ENCODE measurements around the gene GRIK4. TPM values are rescaled to one million over a fixed set of nuclear protein-coding genes. Genes with fewer than 3 reads are reported as not detected.

GRIK4 gene
- total and polyA plus RNA-seq, 4 donors = 0.05 to 0.25 (median 0.06) TPM; not detected in 1

DNA sequence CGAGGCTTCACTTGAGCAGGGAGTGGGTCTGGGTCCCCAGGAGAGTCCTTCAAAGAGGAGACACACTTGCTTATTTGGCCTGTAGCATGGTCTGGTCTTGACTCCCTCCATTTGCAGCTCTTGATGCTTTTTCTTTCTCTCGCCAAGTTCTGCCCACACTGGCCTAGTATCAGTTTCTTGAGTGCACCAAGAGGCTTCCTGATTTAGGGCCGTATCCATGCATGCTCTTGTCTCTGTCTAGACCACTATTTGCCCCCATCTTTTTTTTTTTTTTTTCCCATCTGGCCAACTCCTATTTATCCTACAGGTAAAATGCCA is 170.7 kb downstream of the GRIK4 start:
- Histone ChIP-seq H3K36me3 (ENCODE audit: control insufficient read depth in 4 of 4, insufficient read depth in 3 of 4, low read depth in 1 of 4, low read length in 3 of 4) (no peaks in the 10 kb centered on the region), H3K27ac (ENCODE audit: low read depth in 1 of 2, low read length in 2 of 2) (no peak overlapping the region), H3K4me1 (ENCODE audit: control insufficient read depth in 4 of 4, insufficient read depth in 4 of 4, low read length in 3 of 4) (no peaks in the 10 kb centered on the region), H3K4me3 (ENCODE audit: low read depth in 1 of 3, low read length in 3 of 3) (no peak overlapping the region), H3K27me3 (ENCODE audit: control insufficient read depth in 4 of 4, insufficient read depth in 4 of 4, low read length in 3 of 4) (peaks cover 0 to 4% (median 1%) of the 10 kb centered on the region in 4 donors), H3K9me3 (ENCODE audit: control insufficient read depth in 4 of 4, low read length in 3 of 4) (no peaks in the 10 kb centered on the region), H3K9ac (ENCODE audit: low read depth in 1 of 2, low read length in 2 of 2) (no peak overlapping the region)
- TF ChIP-seq HNF4G (IDR thresholded peaks at IDR 0.05) (no peak), GABPA (IDR thresholded peaks at IDR 0.05 in 1 of 2, conservative IDR thresholded peaks at IDR 0.05 in 1 of 2) (no peak), JUND (IDR thresholded peaks at IDR 0.05) (no peak), SP1 (IDR thresholded peaks at IDR 0.05) (no peak)
- TF ChIP-seq, protein P1, sequence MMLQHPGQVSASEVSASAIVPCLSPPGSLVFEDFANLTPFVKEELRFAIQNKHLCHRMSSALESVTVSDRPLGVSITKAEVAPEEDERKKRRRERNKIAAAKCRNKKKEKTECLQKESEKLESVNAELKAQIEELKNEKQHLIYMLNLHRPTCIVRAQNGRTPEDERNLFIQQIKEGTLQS (IDR thresholded peaks at IDR 0.05) = no peak
- TF ChIP-seq, protein P2, sequence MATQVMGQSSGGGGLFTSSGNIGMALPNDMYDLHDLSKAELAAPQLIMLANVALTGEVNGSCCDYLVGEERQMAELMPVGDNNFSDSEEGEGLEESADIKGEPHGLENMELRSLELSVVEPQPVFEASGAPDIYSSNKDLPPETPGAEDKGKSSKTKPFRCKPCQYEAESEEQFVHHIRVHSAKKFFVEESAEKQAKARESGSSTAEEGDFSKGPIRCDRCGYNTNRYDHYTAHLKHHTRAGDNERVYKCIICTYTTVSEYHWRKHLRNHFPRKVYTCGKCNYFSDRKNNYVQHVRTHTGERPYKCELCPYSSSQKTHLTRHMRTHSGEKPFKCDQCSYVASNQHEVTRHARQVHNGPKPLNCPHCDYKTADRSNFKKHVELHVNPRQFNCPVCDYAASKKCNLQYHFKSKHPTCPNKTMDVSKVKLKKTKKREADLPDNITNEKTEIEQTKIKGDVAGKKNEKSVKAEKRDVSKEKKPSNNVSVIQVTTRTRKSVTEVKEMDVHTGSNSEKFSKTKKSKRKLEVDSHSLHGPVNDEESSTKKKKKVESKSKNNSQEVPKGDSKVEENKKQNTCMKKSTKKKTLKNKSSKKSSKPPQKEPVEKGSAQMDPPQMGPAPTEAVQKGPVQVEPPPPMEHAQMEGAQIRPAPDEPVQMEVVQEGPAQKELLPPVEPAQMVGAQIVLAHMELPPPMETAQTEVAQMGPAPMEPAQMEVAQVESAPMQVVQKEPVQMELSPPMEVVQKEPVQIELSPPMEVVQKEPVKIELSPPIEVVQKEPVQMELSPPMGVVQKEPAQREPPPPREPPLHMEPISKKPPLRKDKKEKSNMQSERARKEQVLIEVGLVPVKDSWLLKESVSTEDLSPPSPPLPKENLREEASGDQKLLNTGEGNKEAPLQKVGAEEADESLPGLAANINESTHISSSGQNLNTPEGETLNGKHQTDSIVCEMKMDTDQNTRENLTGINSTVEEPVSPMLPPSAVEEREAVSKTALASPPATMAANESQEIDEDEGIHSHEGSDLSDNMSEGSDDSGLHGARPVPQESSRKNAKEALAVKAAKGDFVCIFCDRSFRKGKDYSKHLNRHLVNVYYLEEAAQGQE (IDR thresholded peaks at IDR 0.05) = no peak
- TF ChIP-seq, protein P3, sequence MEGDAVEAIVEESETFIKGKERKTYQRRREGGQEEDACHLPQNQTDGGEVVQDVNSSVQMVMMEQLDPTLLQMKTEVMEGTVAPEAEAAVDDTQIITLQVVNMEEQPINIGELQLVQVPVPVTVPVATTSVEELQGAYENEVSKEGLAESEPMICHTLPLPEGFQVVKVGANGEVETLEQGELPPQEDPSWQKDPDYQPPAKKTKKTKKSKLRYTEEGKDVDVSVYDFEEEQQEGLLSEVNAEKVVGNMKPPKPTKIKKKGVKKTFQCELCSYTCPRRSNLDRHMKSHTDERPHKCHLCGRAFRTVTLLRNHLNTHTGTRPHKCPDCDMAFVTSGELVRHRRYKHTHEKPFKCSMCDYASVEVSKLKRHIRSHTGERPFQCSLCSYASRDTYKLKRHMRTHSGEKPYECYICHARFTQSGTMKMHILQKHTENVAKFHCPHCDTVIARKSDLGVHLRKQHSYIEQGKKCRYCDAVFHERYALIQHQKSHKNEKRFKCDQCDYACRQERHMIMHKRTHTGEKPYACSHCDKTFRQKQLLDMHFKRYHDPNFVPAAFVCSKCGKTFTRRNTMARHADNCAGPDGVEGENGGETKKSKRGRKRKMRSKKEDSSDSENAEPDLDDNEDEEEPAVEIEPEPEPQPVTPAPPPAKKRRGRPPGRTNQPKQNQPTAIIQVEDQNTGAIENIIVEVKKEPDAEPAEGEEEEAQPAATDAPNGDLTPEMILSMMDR (IDR thresholded peaks at IDR 0.05; ENCODE audit: low read depth, low read length, missing input control) = no peak
- TF ChIP-seq, protein P4, sequence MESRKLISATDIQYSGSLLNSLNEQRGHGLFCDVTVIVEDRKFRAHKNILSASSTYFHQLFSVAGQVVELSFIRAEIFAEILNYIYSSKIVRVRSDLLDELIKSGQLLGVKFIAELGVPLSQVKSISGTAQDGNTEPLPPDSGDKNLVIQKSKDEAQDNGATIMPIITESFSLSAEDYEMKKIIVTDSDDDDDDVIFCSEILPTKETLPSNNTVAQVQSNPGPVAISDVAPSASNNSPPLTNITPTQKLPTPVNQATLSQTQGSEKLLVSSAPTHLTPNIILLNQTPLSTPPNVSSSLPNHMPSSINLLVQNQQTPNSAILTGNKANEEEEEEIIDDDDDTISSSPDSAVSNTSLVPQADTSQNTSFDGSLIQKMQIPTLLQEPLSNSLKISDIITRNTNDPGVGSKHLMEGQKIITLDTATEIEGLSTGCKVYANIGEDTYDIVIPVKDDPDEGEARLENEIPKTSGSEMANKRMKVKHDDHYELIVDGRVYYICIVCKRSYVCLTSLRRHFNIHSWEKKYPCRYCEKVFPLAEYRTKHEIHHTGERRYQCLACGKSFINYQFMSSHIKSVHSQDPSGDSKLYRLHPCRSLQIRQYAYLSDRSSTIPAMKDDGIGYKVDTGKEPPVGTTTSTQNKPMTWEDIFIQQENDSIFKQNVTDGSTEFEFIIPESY (IDR thresholded peaks at IDR 0.05) = no peak
- TF ChIP-seq, protein P5, sequence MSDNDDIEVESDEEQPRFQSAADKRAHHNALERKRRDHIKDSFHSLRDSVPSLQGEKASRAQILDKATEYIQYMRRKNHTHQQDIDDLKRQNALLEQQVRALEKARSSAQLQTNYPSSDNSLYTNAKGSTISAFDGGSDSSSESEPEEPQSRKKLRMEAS (IDR thresholded peaks at IDR 0.05) = no peak
- 71% methylated on average over 3 of the region's 3 CpGs for WGBS
- no peak for DNase-seq (ENCODE audit: low spot score)

DNA sequence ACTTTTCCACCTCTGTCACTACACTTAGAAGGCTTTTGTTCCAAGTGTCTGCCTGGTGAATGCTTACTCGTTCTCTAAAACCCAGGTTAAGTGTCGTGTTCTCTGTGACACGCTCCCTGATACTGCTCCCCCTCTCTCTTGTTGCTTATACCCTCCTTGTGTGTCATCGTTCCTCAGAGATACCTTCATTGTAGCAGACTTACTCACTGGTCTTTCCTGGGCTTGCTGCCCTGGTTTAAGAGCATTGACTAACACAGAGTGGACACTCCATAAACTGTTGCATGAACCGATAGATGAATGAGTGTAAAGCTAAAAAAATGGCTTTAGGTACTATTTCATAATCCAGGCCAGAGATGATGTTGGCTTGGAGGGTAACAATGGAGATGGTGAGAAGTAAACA is 171.3 kb downstream of the GRIK4 start:
- H3K9me3 ChIP-seq (ENCODE audit: control insufficient read depth in 4 of 4, low read length in 3 of 4) = no peaks in the 10 kb centered on the region
- no peaks in the 10 kb centered on the region for H3K4me1 ChIP-seq (ENCODE audit: control insufficient read depth in 4 of 4, insufficient read depth in 4 of 4, low read length in 3 of 4)
- H3K27me3 ChIP-seq (ENCODE audit: control insufficient read depth in 4 of 4, insufficient read depth in 4 of 4, low read length in 3 of 4) = peaks cover 0 to 2% (median under 1%) of the 10 kb centered on the region in 4 donors
- no peak for TF ChIP-seq TAF1 (conservative IDR thresholded peaks at IDR 0.05)
- no peak for TF ChIP-seq RAD21 (IDR thresholded peaks at IDR 0.05)
- H3K9ac ChIP-seq (ENCODE audit: low read depth in 1 of 2, low read length in 2 of 2) = no peak overlapping the region
- H3K27ac ChIP-seq (ENCODE audit: low read depth in 1 of 2, low read length in 2 of 2) = no peak overlapping the region
- no peak for DNase-seq (ENCODE audit: low spot score)
- no peaks in the 10 kb centered on the region for H3K36me3 ChIP-seq (ENCODE audit: control insufficient read depth in 4 of 4, insufficient read depth in 3 of 4, low read depth in 1 of 4, low read length in 3 of 4)
- WGBS = 89% methylated on average over 5 of the region's 5 CpGs
- no peak overlapping the region for H3K4me3 ChIP-seq (ENCODE audit: low read depth in 1 of 3, low read length in 3 of 3)

Measured in liver (tissue), 9 donors.